ENCODE results near the gene TACC2. TPM values are rescaled to one million over a fixed set of nuclear protein-coding genes. Genes with fewer than 3 reads are reported as not detected.

TACC2 gene
- total RNA-seq, 1 donor from 2014 or later: not detected

Other genes with a start within 250 kb of the TACC2 start
- gene ATE1, start 61.1 kb upstream of the TACC2 start, total RNA-seq: 39.0 and 39.1 TPM in 2 replicates
- gene NSMCE4A, start 13.9 kb upstream of the TACC2 start, total RNA-seq: 78.7 and 88.9 TPM in 2 replicates

All from activated CD4-positive, alpha-beta T cell treated with anti-CD3 and anti-CD28 coated beads, Interleukin-2, amount 10 ng/mL, durations not matched to agents 24 days and 14 days (primary cell).